Right ventricle myocardium inferior (tissue), 1 donor: ENCODE measurements around the gene HDAC2. TPM values are rescaled to one million over a fixed set of nuclear protein-coding genes. Genes with fewer than 3 reads are reported as not detected.
"Not testable (repeated sequence)": the region's sequence is repeated elsewhere in the genome, so short reads cannot be mapped to it uniquely, and the experiment has no call there.

Experiments
- ATAC-seq: fragments of 200-7000 bp; cut with Tn5 transposase; one replicate; pipeline ENCODE4 v1.9.1; 2020; ENCODE audit warnings: mild to moderate bottlenecking, moderate library complexity
- DNase-seq: peaks from one replicate; pipeline ENCODE4 v3.0.0; 2021; ENCODE audit errors: missing footprints
- intact Hi-C: fragments of 100-400 bp; cut with DNase I; formaldehyde crosslinking; loops from one replicate; pipeline ENCODE4 v1.11.0; 2022
- total RNA-seq: library from RNA; stranded (reverse); fragmentation: NEBNext Ultra II Directional; extraction: Animal tissue kit (Norgen Biotek cat#: 25700); gene quantifications from one replicate; pipeline ENCODE4 v1.2.1, GENCODE V29; 2021
- donor health status: DM: no; HTN: yes; CAD: no; lungs with severe emphysema.

The HDAC2 gene
- total RNA-seq, 1 donor from 2014 or later = 41.3 TPM

DNA sequence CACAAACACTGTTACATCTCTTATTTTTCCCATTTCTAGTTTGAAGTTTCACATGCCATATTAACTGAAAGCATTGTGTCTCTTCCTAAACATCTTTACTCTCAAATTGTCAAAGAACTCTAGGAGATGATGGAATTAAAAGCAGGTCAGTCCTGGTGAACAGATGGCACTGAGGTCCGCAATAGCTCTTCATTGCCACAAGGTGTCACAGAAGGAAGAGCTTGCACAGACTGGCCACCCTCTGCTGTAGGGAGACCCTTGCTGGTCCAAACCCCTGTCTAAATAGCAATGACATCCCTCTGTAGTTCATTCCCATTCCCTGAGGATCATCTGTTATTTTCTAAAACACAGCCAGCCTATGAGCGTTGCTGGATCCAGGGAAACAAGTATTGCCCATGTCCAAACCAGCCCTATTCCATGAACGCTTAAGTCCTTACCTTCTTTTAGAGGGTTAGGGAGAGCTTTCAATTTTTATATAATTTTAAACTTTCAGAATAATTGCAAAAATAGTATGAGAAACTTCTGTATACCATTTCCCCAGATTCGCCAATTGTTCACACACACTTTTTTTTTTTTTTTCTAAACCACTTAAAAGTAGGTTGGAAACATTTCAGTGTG is 10.1 kb upstream of the HDAC2 start:
- DNase-seq (no peak), ATAC-seq (no peak)
- intact Hi-C loops = loop anchor here (10.0 kb wide), 1 partner anchor 324 kb away; no protein-coding TSS in a partner anchor

DNA sequence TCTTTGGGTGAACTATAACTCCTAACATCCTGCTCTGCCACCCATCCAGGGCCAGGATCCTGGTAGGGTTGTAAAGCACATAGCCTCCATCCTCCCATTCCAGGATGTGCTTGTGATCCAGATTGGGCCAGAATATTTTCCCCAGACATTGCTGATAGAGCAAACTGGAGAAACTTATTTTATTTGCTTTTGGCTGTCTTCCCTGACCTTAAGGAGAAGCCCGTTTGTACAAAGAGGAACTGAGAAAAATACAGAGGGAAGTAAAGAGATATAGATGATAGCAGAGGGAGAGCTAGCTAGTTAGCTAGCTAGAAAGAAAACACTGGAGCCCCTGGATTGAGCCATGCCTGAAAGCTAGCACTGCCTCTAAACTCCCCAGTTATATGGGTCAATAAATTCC is 9.0 kb upstream of the HDAC2 start:
- intact Hi-C loops = loop anchor here (10.0 kb wide), 1 partner anchor 325 kb away; no protein-coding TSS in a partner anchor
- ATAC-seq = no peak
- no peak for DNase-seq

DNA sequence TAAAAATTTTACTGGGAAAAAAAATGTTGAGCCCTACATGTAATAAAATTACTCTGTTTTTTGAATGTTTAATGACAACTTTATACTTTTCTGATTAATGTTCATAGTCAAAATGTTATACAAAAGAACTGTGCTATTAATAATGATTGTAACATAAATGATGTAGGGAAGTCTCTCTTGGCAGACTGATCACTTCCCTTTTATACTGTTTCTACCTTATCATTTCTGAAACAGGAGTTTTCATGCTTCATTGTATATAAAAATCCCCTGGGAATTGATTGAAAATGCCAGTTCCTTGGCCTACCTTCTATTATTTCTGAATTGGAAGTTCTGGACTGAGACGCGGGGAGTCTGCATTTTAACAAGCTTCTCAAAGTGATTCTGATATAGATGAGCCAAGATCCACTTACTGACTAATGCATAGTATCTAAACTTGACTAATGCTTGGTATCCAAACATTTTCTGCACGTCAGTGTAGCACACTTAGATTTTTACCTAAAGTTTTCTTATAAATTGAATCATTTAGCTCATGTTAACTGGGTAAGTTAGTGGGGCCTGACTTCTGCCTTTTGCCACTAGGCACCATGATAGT is 7.2 kb upstream of the HDAC2 start:
- DNase-seq = no peak
- ATAC-seq = no peak

DNA sequence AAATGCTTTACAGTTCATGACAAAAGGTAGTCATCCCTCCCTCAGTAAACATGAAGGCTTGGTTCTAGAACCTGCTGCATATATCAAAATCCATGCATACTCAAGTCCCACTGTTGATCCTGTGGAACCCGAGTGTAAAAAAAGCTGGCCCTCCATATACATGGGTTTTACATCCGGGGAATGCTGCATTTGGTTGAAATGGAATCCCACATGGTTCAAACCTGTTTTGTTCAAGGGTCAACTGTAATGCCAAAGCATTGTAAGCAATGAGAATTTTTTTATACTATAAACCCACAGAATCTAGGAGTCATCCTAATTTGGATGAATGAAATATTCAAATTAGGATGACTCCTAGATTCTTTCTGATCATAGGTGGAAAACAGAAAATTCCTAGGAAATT is 5.9 kb upstream of the HDAC2 start:
- DNase-seq (no peak), ATAC-seq (no peak)
- intact Hi-C loops = no loop called here

More for the DNA sequence above, 7.2 kb upstream of the HDAC2 start:
- intact Hi-C loops = no loop called here

DNA sequence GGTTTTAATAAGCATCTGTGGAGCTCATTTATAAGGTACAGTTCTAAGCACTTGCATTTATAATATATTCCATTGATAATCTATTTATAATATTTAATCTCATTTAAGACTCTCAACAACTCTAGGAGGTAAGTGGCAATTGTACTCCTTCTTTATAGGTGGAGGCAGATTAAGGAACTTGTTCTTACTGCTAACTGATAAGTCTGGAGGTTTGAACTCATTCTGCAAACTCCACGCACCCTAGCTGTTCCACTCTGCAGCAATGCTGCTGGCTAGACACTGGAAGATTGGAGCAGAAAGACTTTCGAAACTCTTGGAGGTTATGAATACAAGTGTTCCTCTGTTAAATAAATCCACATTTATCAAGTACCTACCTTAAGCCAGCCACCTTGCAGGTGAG is 793 bp upstream of the HDAC2 start:
- DNase-seq = no peak

DNA sequence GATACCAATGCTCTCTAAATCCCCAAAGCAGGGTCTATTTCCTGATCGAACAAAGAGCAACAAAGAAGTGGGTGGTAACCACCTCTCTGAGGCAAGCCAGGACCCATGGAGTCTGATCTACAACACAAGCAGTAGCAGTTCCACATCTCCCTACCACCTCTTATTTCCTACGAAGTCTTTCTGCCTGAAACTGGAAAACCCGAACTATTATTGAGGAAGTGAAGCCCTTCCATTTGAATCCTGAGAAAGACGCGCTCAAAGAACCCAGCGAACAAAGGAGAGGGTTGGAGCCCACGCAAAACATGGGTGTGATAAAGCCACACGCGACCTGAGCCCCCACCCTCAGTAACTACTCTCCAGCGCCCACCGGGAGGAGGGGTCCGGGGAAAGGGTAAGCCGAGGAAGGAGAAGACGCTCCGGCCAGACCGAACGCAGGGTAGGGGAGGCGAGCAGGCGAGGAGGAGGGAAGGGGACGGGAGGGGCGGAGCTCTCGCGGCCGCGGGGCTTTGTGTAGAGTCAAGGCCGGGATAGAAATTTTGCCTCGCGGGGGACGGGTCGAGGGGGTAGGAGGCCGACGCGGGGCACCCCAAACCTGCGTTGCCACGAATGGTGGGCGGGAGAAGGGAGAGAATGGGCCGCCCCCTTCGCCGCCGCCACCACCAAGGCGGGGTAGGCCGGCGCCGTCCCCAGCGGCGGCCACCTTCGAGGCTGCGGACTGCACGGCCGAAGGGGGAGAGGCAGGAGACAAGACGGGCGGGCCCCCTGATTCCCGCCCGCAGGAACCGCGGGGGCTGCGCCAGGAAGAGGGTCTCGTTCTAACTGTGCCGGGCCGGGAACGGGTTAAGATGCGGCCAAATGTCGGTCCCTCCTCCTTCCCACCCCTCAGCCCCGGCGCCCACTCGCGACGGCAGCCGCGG is 802 bp downstream of the HDAC2 start:
- DNase-seq (peak; percentile 80), ATAC-seq (peak; percentile 47)
- intact Hi-C loops = no loop called here

More for the DNA sequence above, 793 bp upstream of the HDAC2 start:
- intact Hi-C loops = no loop called here
- no peak for ATAC-seq

DNA sequence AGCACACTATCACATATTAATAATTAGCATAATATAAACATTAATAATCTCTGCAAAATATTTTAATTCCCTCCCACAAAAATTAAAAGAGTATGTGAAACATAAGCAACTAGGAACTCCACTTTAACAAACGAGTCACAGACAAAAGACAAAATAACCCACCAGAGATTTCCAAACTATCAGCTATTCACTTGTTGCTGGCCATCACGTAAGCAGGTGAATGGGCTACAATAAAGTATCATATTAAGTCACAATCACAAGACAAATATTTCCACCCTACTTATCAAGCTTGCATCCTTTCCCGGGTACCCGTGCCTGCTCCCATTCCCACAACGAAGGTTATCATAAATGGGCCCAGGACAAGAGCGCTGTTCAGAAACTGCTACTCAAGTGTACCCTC is 2.5 kb downstream of the HDAC2 start:
- no peak for DNase-seq
- ATAC-seq = no peak
- intact Hi-C loops = no loop called here

DNA sequence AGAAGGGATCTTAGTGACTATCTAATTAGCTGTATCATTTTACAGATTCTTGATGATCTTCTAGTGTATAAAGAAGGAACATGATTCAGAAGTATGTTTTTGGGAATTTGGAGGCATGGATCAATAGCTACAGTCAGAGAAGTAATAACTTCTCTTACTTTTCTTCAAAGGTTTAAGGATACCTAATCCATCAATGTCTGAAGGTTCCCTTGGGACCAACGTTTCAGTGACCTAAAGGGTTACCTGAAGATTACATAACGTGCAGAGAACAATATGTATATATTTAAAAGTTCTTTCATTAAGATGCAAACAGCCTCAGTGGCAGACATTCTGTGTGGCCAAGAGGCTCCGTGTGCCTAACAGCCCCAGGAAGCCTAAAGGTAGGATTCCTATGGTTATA is 3.2 kb downstream of the HDAC2 start:
- no peak for DNase-seq
- intact Hi-C loops = no loop called here
- ATAC-seq = no peak

DNA sequence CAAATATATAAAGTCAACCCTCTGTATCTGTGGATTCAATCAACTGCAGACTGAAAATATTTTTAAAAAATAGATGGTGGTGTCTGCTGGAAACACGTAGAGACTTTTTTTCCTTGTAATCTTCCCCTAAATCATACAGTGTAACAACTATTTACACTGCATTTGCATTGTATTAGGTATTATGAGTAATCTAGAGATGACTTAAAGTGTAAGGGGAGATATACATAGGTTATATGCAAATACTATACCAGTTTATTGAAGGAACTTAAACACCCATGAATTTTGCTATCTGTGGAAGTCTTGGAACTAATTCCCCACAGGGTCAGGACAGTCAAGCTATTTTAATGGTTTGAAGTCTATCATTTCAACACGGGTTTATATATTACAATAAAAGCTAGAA is 10.2 kb downstream of the HDAC2 start:
- ATAC-seq (no peak), DNase-seq (no peak)
- intact Hi-C loops = no loop called here

DNA sequence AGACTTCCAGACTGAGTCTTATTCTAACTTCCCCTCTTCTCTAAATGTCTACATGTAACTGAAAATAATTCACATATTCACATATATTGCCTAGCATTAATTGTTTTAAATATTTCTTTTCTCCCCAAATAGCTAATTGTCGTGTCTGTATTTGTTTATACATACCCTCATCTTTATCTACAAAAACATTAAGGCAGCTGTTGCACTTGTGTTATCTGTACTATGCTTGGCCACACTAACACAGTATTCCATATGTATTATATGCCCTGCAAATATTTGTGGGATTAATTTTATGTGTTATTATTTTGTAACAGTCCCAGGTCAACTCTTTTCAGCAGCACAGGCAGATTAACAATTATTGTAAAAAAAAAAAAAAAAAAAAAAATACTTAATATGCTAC is 11.7 kb downstream of the HDAC2 start:
- DNase-seq = no peak
- intact Hi-C loops = no loop called here
- no peak for ATAC-seq

DNA sequence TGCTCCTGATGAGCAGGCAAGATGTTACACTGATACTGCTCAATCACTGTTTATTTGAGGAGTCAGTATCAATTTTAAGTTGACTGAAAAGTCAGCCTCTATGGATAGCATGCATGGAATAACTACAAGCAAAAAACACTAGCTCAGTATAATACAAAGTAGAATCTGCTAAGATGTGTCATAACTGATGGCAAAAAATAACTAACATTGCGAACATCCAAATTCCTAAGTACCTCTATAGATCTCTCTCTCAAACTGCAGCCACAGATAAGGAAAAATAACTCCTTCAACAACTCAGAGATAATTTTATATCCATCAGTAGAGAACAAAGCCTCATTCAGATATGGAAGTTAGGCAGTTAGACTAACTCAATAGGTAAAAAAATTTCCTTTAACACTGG is 16.3 kb downstream of the HDAC2 start:
- DNase-seq (no peak), ATAC-seq (no peak)
- intact Hi-C loops = no loop called here

DNA sequence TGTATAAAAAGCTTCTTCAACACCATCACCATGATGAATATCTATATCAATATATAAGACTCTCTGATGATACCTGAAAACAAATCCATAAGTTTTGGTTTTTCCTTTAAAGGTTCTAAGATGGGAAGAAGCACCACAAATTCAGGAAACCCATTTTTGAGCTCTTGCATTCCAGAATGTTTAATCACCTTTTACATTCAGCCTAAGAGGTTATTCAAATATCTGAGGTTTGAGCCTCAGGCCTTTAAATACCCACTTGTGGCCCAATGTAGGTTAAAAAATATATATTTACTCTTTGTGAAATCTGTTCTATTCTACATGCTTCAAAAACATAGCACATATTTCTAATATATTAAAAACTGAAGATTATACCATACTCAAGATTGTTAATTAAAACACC is 17.6 kb downstream of the HDAC2 start:
- intact Hi-C loops = no loop called here
- ATAC-seq (no peak), DNase-seq (no peak)

DNA sequence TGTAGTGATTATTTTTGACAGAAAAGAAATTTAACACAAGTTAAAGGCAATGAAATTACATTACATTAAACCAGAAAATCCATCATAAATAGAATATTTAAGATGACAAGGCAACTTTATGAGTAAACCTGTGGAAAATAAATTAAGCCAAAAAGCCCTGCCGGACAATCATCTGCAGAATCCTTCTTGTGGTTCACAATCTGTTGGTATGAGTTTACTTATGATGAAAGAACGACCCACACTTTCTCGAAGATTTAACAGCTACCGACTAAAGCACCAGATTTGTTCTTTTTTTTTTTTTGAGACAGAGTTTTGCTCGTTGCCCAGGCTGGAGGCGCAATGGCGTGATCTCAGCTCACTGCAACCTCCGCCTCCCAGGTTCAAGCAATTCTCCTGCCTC is 21.4 kb downstream of the HDAC2 start:
- intact Hi-C loops = no loop called here
- no peak for ATAC-seq
- DNase-seq = no peak

DNA sequence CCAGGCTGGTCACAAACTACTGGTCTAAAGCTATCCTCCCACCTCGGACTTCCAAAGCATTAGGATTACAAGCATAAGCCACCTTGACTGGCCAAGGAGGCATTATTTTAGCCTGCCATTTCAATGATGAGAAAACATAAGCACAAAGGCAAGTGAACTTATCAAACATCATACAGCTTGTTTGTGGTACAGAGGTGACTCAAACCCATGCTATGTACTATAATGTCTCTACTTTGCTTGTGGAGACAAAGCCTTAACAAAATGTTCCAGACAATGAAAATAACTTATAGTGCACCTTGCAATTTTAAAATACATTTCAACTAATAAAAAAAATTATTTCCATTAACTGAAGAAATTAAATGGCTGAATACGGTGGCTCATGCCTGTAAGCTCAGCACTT is 26.2 kb downstream of the HDAC2 start:
- intact Hi-C loops = no loop called here
- no peak for DNase-seq
- no peak for ATAC-seq

DNA sequence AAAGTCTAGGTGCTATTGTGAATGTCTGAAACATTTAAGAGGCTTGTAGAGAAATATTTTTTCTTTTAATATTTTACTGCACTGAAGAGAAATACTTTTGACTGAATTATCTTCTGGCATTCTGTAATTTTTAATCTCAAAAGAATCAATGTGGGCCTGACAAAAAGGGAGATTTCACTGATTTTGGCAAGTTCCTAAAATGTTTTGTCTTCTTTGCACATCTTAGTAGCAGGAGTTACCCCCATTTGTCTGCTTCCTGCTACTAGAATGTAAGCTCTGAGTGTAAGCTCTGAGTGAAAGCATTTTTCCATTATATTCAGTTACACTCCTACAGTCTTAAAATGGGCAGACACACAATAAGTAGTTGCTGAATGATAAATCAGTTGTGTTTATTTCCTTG is 31.1 kb downstream of the HDAC2 start:
- DNase-seq = no peak
- ATAC-seq = no peak
- intact Hi-C loops = loop anchor here (10.0 kb wide), 1 partner anchor 1165 kb away; no protein-coding TSS in a partner anchor

DNA sequence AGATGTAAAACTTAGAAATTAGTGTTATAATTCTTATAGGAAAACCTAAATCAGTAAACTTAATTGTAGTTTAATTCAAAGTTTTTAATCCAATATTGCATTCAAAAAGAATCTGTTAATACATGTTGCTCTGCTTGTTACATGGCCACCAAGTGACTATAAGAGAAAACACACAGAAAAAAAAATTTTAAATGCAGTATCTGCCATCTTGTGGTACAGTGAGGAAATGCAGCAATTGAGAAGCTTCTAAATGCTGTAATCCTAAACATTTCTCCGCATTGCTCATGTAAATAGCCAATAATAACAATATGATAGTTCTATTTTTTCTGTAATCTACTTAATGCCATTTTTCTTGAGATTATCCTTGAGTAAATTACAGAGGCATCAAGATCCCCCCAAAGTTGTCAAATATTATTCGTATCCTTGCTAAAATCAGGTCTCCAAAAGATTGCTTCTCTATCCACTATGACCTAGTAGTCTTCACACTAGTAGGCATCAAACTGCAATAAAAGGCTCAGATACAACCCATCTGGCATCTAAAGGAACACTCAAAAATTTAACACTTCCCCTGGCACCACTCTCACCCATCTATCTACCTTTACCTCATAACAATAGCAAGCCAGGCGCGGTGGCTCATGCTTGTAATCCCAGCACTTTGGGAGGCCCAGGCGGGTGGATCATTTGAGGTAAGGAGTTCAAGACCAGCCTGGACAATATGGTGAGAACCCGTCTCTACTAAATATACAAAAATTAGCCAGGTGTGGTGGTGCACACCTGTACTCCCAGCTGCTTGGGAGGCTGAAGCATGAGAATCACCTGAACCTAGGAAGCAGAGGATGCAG is 34.6 kb downstream of the HDAC2 start:
- ATAC-seq = no peak
- DNase-seq = no peak
- intact Hi-C loops = loop anchor here (10.0 kb wide), 1 partner anchor 1162 kb away; no protein-coding TSS in a partner anchor

DNA sequence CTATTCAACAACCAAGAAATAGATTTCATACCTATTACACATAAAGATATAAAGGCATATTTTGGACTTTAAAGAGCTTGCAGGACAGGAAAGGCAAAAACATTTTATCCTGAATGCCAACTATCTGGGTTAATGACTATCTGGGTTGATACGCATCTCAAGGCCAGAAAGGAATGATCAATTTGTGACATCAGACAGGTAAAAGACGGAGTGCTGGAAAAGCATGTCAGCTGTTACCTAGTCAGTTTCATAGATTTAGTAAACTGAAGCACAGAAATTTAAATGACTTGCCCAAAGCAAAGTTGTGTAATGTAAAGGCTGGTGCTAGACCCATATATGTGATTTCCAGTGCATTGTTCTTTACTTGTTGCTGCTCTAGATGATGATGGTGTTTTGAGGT is 36.8 kb downstream of the HDAC2 start:
- ATAC-seq (no peak), DNase-seq (no peak)
- intact Hi-C loops = loop anchor here (10.0 kb wide), 1 partner anchor 1159 kb away; no protein-coding TSS in a partner anchor

DNA sequence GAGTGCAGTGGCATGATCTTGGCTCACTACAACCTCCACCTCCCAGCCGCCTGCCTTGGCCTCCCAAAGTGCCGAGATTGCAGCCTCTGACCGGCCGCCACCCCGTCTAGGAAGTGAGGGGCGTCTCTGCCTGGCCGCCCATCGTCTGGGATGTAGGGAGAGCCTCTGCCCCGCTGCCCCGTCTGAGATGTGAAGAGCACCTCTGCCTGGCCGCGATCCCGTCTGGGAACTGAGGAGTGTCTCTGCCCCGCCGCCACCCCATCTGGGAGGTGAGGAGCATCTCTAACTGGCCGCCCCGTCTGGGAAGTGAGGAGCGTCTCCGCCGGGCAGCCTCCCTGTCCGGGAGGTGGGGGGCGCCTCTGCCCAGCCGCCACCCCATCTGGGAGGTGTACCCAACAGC is 39.0 kb downstream of the HDAC2 start:
- not testable (repeated sequence) for ATAC-seq, DNase-seq
- intact Hi-C loops = loop anchor here (10.0 kb wide), 1 partner anchor 1157 kb away; no protein-coding TSS in a partner anchor

DNA sequence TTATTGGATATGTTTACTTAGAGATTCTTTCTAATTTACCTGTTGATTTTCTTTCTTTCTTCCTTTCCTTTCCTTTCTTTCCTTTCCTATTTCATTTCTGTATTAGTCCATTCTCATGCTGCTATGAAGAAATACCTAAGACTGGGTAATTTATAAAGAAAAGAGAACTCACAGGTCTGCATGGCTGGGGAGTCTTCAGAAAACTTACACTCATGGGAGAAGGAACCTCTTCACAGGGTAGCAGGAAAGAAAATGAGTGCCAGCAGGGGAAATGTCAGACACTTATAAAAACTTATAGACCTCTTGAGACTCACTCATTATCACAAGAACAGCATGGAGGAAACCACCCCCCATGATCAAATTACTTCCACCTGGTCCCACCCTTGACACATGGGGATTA is 40.8 kb downstream of the HDAC2 start:
- DNase-seq (no peak), ATAC-seq (no peak)
- intact Hi-C loops = loop anchor here (10.0 kb wide), 1 partner anchor 1155 kb away; no protein-coding TSS in a partner anchor
